ENCODE data around the gene ETV6.
"Not testable (repeated sequence)": the region's sequence is repeated elsewhere in the genome, so short reads cannot be mapped to it uniquely, and the experiment has no call there.

Gene ETV6

DNA sequence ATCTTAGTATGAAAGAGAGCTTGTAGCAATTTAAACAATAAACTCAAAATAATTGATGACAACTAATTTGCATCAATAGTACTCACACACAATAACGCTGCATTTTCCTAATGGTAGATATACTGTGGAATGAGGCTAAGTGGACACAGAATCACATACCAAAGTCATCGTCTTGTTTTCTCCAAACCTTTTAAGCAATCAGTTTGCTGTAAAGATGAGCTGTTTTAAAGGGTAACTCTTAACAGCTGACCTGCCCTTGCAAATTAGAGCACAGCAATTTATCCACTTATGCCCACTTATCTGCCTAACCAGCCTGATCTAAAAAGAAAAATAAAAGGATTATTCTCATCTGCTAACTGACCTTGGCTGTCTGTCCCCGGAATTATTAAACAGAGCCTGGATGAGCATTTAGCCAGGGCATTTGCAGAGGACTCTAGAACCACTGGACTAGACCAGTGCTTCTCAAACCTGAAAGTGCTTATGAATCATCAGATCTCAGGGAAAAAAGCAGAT is 247.0 kb downstream of the ETV6 start:
- no peak for DNase-seq

DNA sequence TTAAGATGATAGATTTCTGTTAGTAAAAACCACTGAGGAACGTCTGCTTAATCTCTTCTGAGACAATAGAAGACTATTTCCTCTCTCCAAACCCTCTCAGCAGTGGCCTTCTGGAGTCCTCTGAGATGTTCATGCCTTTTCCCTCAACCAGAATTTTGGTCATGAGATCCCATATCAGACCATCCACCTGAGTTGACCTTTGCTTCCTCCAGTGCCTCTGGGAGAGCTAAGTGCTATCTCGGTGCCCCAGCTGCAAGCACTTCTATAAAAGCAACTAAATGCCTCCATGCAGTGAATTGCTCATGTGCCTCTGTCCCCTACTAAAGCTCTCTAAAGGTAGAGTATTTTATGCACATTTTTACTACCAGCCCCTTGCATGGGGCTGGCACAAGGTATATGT is 248.4 kb downstream of the ETV6 start:
- no peak for DNase-seq

- DNase-seq = no peak
Measured at GRCh38 chr12:11901701-11902524, 252.4 kb downstream of the ETV6 start.

- DNase-seq = no peak
Measured at GRCh38 chr12:11902525-11902875, 253.0 kb downstream of the ETV6 start.

DNA sequence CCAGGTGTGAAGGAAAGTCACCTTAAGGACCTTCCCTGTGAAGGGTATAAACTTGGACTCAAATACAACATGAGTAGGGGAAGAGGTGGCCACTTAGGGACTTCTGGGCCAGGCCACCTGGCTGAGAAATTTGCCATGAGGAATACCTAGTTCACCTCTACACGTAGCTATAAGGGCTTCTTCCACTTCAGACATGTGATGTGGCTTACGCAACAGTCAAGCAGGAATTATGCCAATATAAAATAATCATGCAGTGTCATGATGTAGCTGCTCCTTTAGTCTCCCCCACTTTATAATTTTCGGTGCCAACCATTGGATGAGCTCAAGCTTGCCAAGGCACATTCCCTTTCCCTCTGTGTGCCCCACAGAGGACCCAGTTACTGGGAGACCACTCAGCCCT is 254.7 kb downstream of the ETV6 start:
- no peak for DNase-seq

- DNase-seq = no peak
Measured at GRCh38 chr12:11905534-11905933, 256.1 kb downstream of the ETV6 start.

- DNase-seq = no peak
Measured at GRCh38 chr12:11906286-11906935, 256.9 kb downstream of the ETV6 start.

GRCh38 chr12:11907625-11908024 is 258.2 kb downstream of the ETV6 start:
- DNase-seq = no peak

DNA sequence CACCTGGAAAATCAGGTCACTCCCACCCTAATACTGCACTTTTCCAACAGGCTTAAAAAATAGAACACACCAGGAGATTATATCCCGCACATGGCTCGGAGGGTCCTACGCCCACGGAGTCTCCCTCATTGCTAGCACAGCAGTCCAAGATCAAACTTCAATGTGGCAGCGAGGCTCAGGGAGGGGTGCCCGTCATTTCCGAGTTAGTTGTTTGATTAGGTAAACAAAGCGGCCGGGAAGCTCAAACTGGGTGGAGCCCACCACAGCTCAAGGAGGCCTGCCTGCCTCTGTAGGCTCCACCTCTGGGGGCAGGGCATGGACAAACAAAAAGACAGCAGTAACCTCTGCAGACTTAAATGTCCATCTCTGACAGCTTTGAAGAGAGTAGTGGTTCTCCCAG is 259.9 kb downstream of the ETV6 start:
- not testable (repeated sequence) for DNase-seq

DNA sequence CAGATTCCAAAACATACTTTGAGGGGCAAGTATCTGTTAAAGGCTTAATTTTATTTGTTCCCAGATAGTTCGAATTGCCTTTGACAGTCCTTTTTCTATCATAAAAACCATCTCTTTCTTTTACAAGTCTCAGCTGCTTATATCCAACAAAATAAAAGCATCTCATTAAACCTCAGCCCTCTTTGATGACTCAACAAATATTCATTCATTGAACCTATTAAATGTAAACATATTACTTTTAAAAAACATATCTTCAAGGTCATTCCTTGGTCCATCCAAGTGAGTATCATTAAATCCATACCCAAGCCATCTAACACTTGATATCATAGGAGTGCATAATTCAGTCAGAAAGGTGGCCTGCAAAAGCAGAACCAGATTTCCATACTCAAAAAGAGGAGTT is 266.6 kb downstream of the ETV6 start:
- DNase-seq = no peak

DNA sequence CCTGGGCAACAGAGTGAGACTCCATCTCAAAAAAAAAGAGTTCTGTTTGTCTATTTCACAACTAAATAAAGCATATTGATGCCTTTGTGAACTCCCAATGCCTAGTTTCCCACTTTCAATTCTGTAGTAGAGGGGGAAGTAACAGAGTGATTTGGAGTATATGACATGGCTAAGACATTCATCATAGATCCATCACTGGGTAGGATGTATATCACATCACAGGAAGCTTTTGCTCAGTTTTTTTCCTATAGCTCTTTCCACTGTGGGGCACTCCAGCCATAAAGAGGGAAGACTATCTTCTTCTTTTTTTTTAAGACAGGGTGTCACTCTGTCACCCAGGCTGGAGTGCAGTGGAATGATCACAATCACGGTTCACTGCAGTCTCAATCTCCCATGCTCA is 267.3 kb downstream of the ETV6 start:
- DNase-seq = no peak

- no peak for DNase-seq
Measured at GRCh38 chr12:11917501-11917900, 268.0 kb downstream of the ETV6 start.

- DNase-seq = no peak
Measured at GRCh38 chr12:11920231-11920630, 270.8 kb downstream of the ETV6 start.

- no peak for DNase-seq
Measured at GRCh38 chr12:11922361-11922760, 272.9 kb downstream of the ETV6 start.

GRCh38 chr12:11923067-11923466 is 273.6 kb downstream of the ETV6 start:
- no peak for DNase-seq

DNA sequence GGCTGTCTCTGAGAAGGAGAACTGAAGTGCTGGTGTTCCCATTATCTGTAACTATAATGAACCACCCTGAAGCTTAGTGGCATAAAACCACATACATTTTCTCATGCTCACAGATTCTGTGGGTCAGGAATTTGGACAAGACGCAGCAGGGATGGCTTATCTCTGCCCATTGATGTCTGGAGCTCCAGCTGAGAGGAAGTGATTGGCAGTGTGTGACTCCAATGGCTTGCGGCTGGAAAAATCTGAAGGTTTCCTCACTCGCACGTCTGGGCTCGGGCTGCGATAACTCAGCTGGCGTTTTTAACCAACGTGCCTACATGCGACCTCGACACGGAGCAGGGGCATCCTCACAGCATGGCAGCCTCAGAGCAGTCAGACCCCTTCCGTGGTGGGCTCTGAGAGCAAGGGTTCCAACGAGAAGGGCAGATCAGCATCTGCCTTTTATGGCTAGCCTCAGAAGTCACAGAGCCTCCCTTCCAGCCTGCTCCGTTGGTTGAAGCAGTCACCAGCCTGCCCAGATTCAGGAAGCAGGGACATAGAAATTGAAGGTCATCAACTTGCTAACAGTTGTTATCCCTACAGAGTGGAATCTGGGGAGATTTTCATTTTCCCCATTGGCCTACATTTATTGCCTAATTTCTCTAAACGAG is 277.9 kb downstream of the ETV6 start:
- DNase-seq = no peak

DNA sequence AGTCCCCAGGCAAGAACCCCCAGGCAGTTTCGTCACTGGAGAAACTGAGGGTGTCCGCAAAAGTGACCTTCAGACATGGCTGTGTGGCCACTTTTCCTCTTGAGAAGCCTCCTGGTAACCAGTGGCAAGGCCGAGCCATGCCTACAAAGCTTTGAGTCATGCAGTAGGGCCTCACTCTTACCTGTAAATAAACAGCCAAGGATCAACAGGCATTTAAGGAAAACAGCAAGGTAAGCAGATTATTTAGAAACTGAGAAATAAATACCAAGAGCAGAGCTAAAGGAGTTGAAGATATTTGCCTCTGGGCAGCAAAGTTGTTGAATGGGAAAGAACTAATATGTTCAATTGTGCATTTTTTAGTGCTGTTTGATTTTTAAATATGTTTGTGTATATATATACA is 280.2 kb downstream of the ETV6 start:
- no peak for DNase-seq

GRCh38 chr12:11939223-11939622 is 289.7 kb downstream of the ETV6 start:
- DNase-seq = no peak

GRCh38 chr12:11941606-11942337 is 292.3 kb downstream of the ETV6 start:
- no peak for DNase-seq

- no peak for DNase-seq
Measured at GRCh38 chr12:11943919-11944700, 294.6 kb downstream of the ETV6 start.
